NOMO-1 treated with dmso at 0.1 percent for 144 hours (cell line): Measurements from ENCODE around the gene VMP1.
"Not testable (repeated sequence)": the region's sequence is repeated elsewhere in the genome, so short reads cannot be mapped to it uniquely, and the experiment has no call there.

Experiments used
- DNase-seq: peaks from one replicate; lab custom pipeline; 2025; ENCODE audit not compliant: unreplicated experiment; lab: John Stamatoyannopoulos, UW

The VMP1 gene

DNA sequence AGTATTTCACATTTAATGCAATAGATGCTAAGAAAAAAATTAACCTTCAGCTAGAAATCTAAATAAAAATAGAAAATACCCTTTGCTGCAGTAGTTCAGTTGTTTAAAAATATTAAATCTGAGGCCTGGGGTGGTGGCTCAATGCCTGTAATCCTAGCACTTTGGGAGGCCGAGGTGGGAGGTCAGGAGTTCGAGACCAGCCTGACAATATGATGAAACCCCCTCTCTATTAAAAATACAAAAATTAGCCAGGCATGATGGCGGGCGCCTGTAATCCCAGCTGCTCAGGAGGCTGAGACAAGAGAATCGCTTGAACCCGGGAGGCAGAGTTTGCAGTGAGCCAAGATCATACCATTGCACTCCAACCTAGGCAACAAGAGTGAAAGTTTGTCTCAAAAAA is 98.9 kb downstream of the VMP1 start:
- not testable (repeated sequence) for DNase-seq

DNA sequence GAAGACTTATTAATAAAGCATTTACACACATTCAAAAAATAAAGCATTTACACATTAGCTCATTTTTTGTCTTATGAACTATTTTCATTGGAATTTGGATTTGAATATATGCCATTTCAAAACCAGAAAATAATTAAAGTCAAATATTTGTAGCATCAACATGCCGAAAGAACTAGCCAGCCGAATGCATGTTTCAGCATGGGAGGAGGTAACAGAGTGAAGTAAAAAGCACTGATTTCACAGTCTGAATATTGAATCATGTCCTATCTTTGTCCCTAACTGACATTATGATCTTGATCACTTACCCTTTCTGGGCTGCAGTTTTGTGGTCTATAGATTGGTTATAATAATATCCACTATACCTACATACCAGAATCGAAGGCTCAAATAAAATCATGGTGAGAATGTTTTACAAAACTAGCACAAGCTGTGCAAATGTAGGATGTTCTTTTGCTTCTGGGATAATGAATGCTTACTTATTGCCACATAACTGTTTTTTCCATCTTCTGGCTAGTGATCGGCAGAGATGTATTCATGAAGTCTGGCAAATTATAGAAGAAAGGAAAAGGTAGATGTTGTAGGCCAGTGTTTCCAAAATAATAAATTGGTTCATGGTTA is 100.5 kb downstream of the VMP1 start:
- no peak for DNase-seq

DNA sequence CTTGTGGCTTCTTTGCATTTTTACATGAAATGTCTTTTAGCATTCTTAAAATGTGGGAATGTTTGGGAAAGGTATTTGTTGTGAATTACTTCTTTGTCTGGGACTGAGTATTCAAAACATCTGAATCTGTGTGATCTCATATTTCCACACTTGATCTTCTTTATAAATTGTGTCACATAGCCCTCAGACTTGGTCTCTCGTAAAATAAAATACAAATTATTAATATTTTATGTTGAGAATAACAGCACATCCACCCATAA is 103.4 kb downstream of the VMP1 start:
- no peak for DNase-seq

DNA sequence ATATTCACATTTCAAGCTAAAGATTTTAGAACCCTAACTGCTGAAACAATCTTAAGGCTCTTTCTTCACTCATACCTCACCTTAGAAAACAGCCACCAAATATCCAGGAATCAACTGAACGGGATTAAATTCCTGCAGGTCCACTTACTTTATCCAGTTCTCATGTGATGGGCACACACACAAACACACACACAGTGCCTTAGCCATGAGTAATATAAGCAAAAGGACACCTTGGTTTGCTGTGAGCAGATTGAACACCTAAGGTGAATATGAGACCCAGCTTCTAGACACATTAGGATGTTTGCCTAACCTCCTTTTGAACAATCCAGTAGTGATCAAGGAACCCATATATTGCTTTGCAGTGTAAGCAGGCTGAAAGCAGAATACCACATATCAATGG is 103.8 kb downstream of the VMP1 start:
- DNase-seq, result no peak

DNA sequence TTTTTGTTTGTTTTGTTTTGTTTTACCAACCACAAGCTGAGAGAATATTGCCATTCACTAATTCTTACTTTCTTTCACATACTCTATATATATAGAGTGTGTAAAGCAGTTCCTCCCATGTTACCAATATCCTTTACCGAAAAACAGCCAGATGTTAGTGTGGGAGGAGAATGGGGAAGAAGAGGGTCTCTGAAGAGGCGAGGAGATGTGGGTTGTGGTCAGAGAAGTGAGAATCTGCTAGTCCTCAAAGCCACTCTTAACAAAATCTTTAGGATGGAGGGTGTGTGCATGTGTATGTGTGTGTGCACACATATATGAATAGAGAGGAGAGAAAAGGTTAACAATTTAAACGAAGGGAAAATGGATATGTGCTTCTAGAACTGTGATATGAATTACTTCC is 104.7 kb downstream of the VMP1 start:
- DNase-seq, result no peak

GRCh38 chr17:59814276-59814675 is 106.8 kb downstream of the VMP1 start:
- no peak for DNase-seq

DNA sequence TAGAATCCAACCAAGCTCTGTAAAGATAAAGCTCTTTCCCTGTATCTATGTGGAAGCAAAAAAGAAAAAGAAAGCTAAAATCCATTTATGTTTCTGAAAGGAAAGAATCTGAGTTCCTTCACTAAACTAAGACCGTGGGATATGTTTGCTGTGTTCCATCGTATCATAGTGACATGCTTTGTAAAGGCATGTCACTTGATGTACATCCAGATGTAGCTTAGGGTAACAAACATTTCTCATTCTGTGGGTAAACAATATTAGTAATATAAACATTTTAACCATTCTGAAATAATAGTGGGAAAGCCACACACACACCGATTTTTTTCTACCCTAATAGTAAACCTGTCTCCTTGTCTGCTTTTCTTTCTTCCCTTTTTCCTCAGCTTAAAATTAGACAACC is 107.2 kb downstream of the VMP1 start:
- DNase-seq, result no peak

- no peak for DNase-seq
Measured at GRCh38 chr17:59815965-59816364, 108.5 kb downstream of the VMP1 start.

DNA sequence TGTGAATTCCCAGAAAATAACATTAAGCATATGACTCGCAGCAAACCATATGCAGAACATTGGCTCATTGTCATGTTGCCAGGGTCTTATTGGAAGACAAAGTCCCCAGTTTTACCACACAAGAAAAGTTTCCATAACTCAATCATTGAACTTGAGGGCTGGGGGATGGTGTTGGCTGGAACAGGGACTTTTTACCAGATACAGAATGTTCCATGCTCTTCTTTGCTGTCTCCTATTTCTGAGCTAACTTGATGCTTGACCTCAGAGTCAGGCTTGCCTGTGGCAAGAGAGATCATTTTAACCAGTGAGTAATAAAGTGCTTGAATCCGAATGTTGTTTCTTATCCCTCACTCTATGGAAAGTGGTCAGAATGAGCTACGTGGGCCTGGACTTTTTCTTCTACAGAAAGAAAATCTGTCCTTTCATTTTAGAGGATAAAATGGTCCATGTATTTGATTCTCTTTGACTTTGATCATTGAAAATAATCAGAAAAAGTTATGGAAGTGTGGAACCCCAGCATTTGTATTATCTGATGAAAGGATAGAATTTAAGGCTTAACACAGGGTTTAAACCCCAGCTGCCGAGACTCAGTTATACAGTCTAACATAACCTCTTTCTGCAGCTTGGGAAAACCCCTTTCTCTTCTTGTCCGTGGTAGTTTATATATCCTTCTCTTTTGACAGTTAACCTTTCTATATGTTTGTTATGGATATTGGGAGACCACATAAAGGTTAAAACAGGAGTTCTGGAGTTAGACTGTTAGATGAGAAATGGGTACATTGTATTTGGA is 118.3 kb downstream of the VMP1 start:
- DNase-seq, result no peak

GRCh38 chr17:59826706-59827453 is 119.4 kb downstream of the VMP1 start:
- no peak for DNase-seq

DNA sequence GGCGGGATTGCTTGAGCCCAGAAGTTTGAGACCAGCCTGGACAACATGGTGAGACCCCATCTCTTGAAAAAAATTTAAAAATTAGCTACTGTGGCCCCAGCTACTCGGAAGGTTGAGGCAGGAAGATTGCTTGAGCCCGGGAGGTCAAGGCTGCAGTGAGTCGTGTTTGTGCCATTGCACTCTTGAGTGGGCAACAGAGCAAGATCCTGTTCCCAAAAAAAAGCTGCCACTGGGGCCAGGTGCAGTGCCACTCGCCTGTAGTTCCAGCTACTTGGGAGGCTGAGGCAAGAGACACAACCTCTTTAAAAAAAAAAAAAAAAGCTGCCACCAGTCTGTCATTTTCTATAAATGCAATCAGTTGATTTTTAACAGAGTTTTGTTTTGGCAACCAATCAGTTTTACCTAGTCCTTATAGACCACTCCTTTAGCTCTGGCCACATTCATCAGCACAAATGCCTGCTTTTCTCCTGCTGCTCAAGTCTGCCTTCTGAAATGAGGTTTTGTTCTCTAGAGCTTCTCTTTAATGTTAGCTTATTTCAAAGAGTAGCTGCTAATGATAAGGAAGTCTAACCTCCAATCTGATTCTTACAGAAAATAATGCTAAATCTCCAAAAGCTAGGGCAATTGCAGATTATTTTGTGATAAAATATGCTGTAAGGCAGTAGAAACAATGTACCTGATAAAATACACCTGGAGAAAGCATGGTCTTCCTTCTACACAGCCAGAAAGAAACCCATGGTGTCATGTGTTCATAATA is 120.4 kb downstream of the VMP1 start:
- DNase-seq, result no peak

DNA sequence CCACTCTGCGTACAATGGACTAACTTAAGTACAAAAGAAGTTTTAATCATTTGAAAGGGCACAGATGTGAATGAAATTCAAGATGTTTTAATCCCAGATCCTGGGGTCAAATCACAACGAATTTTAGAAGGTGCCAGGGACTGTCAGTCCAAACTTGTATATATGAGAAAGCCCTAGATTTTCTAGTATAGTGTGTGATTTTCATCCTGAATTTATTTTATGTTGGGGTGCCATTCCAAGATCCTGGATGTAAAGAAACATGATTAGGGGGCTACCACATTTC is 121.0 kb downstream of the VMP1 start:
- no peak for DNase-seq

DNA sequence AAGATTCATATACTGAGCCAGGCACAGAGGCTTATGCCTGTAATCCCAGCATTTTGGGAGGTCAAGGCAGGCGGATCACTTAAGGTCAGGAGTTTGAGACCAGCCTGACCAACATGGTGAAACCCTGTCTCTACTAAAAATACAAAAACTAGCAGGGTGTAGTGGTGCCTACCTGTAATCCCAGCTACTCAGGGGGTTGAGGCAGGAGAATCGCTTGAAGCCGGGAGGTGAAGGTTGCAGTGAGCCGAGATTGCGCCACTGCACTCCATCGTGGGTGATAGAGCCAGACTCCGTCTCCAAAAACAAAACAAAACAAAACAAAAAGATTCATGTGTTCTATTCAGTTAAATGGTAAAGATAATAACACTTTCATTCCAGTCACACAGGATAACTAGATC is 121.4 kb downstream of the VMP1 start:
- not testable (repeated sequence) for DNase-seq

DNA sequence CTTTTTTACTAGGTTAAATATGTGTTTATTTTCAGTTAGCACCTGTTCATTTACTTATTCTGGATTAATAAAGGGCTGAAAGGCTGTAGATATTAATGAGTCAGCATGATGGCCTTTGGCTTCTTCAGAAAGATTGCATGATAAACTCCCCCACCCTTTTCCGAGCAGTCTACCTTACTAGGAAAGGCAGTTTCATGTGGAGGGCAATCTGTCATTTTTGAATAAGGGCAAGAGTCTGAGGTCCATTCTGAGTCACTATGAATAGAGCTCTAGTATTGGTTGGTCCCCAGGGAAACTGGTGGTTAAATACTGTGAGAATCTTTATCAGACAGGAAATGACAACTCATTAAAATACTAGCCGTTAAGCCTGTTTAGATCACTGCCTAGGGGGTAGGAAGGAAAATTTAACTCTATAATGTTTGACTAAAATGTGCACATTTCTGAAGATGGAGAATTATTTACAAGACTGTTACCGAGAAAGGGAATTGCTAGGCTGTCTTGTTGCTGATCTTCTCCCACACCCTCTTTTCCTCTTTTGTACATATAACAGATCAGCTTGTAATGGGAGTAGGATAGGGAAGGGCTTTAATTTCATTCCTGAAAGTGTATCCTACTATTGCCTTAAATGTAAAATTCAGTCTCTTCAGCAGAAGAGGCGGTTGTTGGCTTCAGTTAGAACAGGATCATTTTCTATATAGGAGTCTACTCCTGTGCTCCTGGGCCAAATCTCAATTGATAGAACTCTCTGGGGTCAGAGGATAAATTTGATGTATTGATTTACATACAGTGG is 122.0 kb downstream of the VMP1 start:
- peak; percentile 96 for DNase-seq

- no peak for DNase-seq
Measured at GRCh38 chr17:59830007-59830630, 122.7 kb downstream of the VMP1 start.

GRCh38 chr17:59830846-59831486 is 123.5 kb downstream of the VMP1 start:
- no peak for DNase-seq

- no peak for DNase-seq
Measured at GRCh38 chr17:59832883-59833379, 125.5 kb downstream of the VMP1 start.

- DNase-seq, result peak; percentile 96
Measured at GRCh38 chr17:59837308-59838051, 130.0 kb downstream of the VMP1 start.
